A673 (cell line): Measurements from ENCODE around the gene MMP11. TPM values are rescaled to one million over a fixed set of nuclear protein-coding genes. Genes with fewer than 3 reads are reported as not detected.

Experiments used
- BruUV-seq: library from RNA; stranded (reverse); fragments of 400-500 nt; replicated peaks from 2 replicates; lab custom pipeline; 2021; lab: Mats Ljungman, UMichigan
- CTCF ChIA-PET: fragments of 300-600 bp; sonication (Branson Sonifier 250); formaldehyde crosslinking; loops from one replicate; lab custom pipeline; 2022; ENCODE audit warnings: antibody characterized with exemption; lab: Charles Lee
- POLR2A ChIA-PET: fragments of 300-600 bp; sonication (Branson Sonifier 250); formaldehyde crosslinking; loops from one replicate; lab custom pipeline; 2022; ENCODE audit warnings: antibody characterized with exemption; ENCODE audit not compliant: low non-redundant PET; lab: Charles Lee
- DNase-seq: peaks from one replicate; pipeline ENCODE4 v3.0.0-alpha.2; 2015; ENCODE audit warnings: low spot score
- H3K27ac ChIP-seq: fragments of 200-600 bp; sonication (generic); 2 replicates; pipeline ENCODE4 v1.5.1; 2016; ENCODE audit warnings: mixed run types, low read depth, mild to moderate bottlenecking, mixed read lengths, antibody characterized with exemption, low read length; ENCODE audit not compliant: poor library complexity, severe bottlenecking
- H3K27me3 ChIP-seq: fragments of 200-600 bp; sonication (generic); replicated peaks from 2 replicates; pipeline ENCODE4 v1.6.1; 2017; ENCODE audit warnings: mixed run types, low read depth, mild to moderate bottlenecking, mixed read lengths, antibody characterized with exemption, low read length; ENCODE audit not compliant: insufficient read depth, poor library complexity
- H3K36me3 ChIP-seq: fragments of 200-600 bp; sonication (generic); 2 replicates; pipeline ENCODE4 v1.6.1; 2016; ENCODE audit warnings: mixed run types, mild to moderate bottlenecking, mixed read lengths, antibody characterized with exemption, low read length; ENCODE audit not compliant: insufficient read depth, poor library complexity, severe bottlenecking
- H3K4me1 ChIP-seq: fragments of 200-600 bp; sonication (generic); 2 replicates; pipeline ENCODE4 v1.6.1; 2017; ENCODE audit warnings: mixed run types, mild to moderate bottlenecking, mixed read lengths, antibody characterized with exemption, low read length; ENCODE audit not compliant: insufficient read depth, poor library complexity, severe bottlenecking
- H3K4me3 ChIP-seq: fragments of 200-600 bp; sonication (generic); 2 replicates; pipeline ENCODE4 v1.5.1; 2016; ENCODE audit warnings: low read depth, mixed run types, mild to moderate bottlenecking, mixed read lengths, low read length; ENCODE audit not compliant: poor library complexity, severe bottlenecking
- H3K9me3 ChIP-seq: fragments of 200-600 bp; sonication (generic); 2 replicates; pipeline ENCODE4 v1.6.1; 2016; ENCODE audit warnings: mixed run types, low read depth, mild to moderate bottlenecking, mixed read lengths, antibody characterized with exemption, low read length; ENCODE audit not compliant: poor library complexity, severe bottlenecking
- CTCF ChIP-seq: fragments of 300-800, 200-600 bp; sonication (generic); conservative IDR thresholded peaks from 2 replicates; pipeline ENCODE4 v1.5.1; 2017; ENCODE audit warnings: low read depth, mild to moderate bottlenecking, antibody characterized with exemption, low read length, moderate library complexity, mixed read lengths
- EZH2 ChIP-seq: fragments of 200-600 bp; sonication (generic); IDR thresholded peaks from 2 replicates; pipeline ENCODE4 v1.6.1; 2017; ENCODE audit warnings: borderline replicate concordance, low read depth, mild to moderate bottlenecking, mixed read lengths, antibody characterized with exemption, low read length; ENCODE audit not compliant: poor library complexity, severe bottlenecking
- intact Hi-C: fragments of 100-400 bp; cut with micrococcal nuclease; formaldehyde crosslinking; loops from one replicate; pipeline ENCODE4 v1.10.0; 2022; ENCODE audit not compliant: unreplicated experiment
- total RNA-seq: library from RNA; stranded (reverse); gene quantifications from 2 replicates; pipeline ENCODE4 v1.2.3, GENCODE V29; 2021

MMP11 gene
- total RNA-seq, 1 experiment from 2014 or later: 5.1 TPM

- TF ChIP-seq CTCF (no peak), EZH2 (no peak)
- Histone ChIP-seq H3K27me3 (no peaks in the 10 kb centered on the region), H3K4me3 (no peak overlapping the region), H3K27ac (peak overlapping the region; percentile 5), H3K36me3 (peaks cover 65% of the 10 kb centered on the region), H3K9me3 (no peaks in the 10 kb centered on the region), H3K4me1 (peaks cover 12% of the 10 kb centered on the region)
- CTCF ChIA-PET: interaction anchor here (0.6 kb wide), 1 partner anchor 24 kb away, joined by 7 read pairs; no protein-coding TSS in a partner anchor
- intact Hi-C loops: no loop called here
- BruUV-seq: no TSS peak
- DNase-seq: no peak
- POLR2A ChIA-PET: no interaction called here
Observed at GRCh38 chr22:23825246-23825905, 52.7 kb downstream of the MMP11 start.

- POLR2A ChIA-PET: no interaction called here
- no peak overlapping the region for H3K27ac ChIP-seq
- intact Hi-C loops: no loop called here
Observed at GRCh38 chr22:23826510-23827350, 54.1 kb downstream of the MMP11 start.

More at GRCh38 chr22:23826510-23827350, 54.1 kb downstream of the MMP11 start:
- Histone ChIP-seq H3K36me3 (peaks cover 63% of the 10 kb centered on the region), H3K4me3 (no peak overlapping the region), H3K27me3 (no peaks in the 10 kb centered on the region), H3K9me3 (no peaks in the 10 kb centered on the region), H3K4me1 (peaks cover 12% of the 10 kb centered on the region)
- CTCF ChIA-PET: no interaction called here
- no peak for DNase-seq
- no TSS peak for BruUV-seq
- TF ChIP-seq EZH2 (no peak), CTCF (no peak)
